HUES64 (cell line): ENCODE results near the gene CACNA2D3.

Source experiments
- H3K27ac ChIP-seq: 2 replicates; pipeline ENCODE4 v1.7.0; 2013; ENCODE audit warnings: low read depth, low read length, inconsistent platforms
- H3K27me3 ChIP-seq: 2 replicates; pipeline ENCODE4 v1.6.1; 2013; ENCODE audit warnings: mild to moderate bottlenecking, low read length; ENCODE audit not compliant: insufficient read depth
- H3K36me3 ChIP-seq: 2 replicates; pipeline ENCODE4 v1.6.1; 2013; ENCODE audit warnings: mild to moderate bottlenecking, low read length; ENCODE audit not compliant: insufficient read depth
- H3K4me1 ChIP-seq: 2 replicates; pipeline ENCODE4 v1.6.1; 2013; ENCODE audit warnings: mild to moderate bottlenecking, low read length, moderate library complexity; ENCODE audit not compliant: insufficient read depth
- H3K4me3 ChIP-seq: 2 replicates; pipeline ENCODE4 v1.5.1; 2013; ENCODE audit warnings: mild to moderate bottlenecking, low read length, moderate library complexity
- H3K9ac ChIP-seq: 2 replicates; pipeline ENCODE4 v1.6.1; 2013; ENCODE audit warnings: mild to moderate bottlenecking, low read depth, low read length
- H3K9me3 ChIP-seq: 2 replicates; pipeline ENCODE4 v1.6.1; 2013; ENCODE audit warnings: low read depth, low read length; ENCODE audit not compliant: insufficient read depth
- WGBS: fragments of 150-250, 120-280 bp; methylation state at CpG from one replicate; pipeline ENCODE4 v1.1.7; 2013; ENCODE audit warnings: missing lambda C conversion rate; 5-methylcytosine and 5-hydroxymethylcytosine counted together

The CACNA2D3 gene

DNA sequence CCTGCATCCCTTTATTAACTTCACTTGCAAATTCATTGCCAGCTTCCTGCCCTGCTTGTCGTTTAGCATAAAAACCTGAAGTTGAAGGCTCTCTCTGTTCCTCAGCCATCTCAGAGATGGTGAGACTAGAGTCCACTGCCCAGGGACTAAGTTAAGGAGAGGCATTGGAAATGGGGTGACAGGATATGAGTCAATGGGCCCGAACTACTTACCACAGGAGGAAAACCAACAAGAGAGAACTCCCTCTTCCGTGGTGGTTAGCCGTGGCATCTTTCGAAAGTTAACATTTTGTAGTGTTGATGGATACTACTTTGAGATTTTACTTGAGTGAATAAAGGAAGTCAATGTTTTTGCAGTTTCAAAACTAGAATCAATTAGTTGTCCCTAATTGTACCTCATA, 740.2 kb downstream of the CACNA2D3 start:
- no peaks in the 10 kb centered on the region for H3K27me3 ChIP-seq
- WGBS: 81% methylated on average over 5 of the region's 5 CpGs
- no peak overlapping the region for H3K4me3 ChIP-seq
- H3K9ac ChIP-seq: no peak overlapping the region
- H3K27ac ChIP-seq: no peak overlapping the region
- H3K4me1 ChIP-seq: peaks cover 22% of the 10 kb centered on the region
- H3K9me3 ChIP-seq: no peaks in the 10 kb centered on the region
- no peaks in the 10 kb centered on the region for H3K36me3 ChIP-seq

DNA sequence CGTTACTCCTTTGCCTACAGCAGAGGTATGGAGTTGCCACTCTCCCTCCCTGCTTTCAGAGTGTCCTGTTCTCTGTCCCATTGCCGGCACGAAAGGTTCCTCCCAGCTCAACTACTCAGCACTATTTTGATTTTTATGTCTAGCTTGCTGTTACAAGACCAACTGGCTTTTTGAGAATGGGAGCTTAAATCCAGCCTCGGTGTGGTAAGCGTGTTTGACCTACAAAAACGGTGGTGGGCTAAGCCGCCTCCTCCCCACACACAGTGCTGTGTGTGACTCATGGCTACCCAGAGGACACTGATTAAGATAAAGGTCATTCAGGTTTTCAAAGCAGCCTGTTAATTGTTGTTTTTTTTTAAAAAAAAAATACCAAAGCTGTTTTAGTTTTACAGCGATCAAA, 741.0 kb downstream of the CACNA2D3 start:
- Histone ChIP-seq H3K9ac (no peak overlapping the region), H3K27me3 (no peaks in the 10 kb centered on the region), H3K4me1 (peaks cover 14% of the 10 kb centered on the region), H3K4me3 (no peak overlapping the region), H3K27ac (no peak overlapping the region), H3K36me3 (no peaks in the 10 kb centered on the region), H3K9me3 (no peaks in the 10 kb centered on the region)
- 51% methylated on average over 7 of the region's 8 CpGs for WGBS

DNA sequence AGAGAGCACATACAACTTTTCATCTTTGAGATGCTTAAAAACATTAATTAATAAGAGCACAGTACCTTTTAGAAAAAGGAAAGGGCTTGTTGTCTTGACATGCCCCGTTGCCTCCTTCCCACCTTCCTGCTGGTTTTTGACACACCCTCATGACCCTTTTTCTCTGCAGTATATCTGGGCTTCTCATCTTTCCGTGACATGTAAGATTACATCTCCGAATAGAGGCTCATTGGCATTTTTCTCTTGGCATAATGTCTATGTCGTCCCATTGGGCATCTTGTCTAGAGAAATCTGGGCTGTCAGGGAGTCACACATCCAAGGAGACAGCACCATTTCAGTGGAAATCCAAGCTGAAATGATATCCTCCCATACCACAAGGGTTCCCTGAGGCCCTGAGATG, 741.4 kb downstream of the CACNA2D3 start:
- H3K9ac ChIP-seq: no peak overlapping the region
- 87% methylated on average over 4 of the region's 4 CpGs for WGBS
- no peaks in the 10 kb centered on the region for H3K36me3 ChIP-seq
- no peaks in the 10 kb centered on the region for H3K27me3 ChIP-seq
- peaks cover 11% of the 10 kb centered on the region for H3K4me1 ChIP-seq
- H3K4me3 ChIP-seq: no peak overlapping the region
- H3K27ac ChIP-seq: no peak overlapping the region
- no peaks in the 10 kb centered on the region for H3K9me3 ChIP-seq

DNA sequence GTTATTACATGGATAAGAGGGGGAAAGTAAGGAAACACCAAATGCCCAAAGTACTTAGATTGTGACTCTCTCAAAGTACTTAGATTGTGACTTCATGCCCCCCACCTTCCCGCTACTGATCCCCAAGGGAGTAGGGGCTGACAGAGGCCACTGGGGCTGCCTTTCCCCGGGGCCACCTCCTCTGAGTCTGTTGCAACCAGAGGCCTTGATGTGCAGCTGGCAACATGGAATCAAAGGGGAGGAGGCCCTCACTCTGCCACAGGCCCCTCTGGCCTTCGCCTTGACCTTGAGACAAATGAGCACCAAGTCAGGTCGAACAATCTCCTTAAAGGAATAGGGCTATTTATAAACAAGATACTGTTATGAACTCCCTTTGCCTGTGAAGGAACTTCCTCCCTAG, 743.0 kb downstream of the CACNA2D3 start:
- H3K27me3 ChIP-seq: no peaks in the 10 kb centered on the region
- no peak overlapping the region for H3K27ac ChIP-seq
- no peak overlapping the region for H3K9ac ChIP-seq
- no peaks in the 10 kb centered on the region for H3K9me3 ChIP-seq
- WGBS: 94% methylated on average over 4 of the region's 4 CpGs
- no peaks in the 10 kb centered on the region for H3K36me3 ChIP-seq
- peaks cover 11% of the 10 kb centered on the region for H3K4me1 ChIP-seq
- no peak overlapping the region for H3K4me3 ChIP-seq

DNA sequence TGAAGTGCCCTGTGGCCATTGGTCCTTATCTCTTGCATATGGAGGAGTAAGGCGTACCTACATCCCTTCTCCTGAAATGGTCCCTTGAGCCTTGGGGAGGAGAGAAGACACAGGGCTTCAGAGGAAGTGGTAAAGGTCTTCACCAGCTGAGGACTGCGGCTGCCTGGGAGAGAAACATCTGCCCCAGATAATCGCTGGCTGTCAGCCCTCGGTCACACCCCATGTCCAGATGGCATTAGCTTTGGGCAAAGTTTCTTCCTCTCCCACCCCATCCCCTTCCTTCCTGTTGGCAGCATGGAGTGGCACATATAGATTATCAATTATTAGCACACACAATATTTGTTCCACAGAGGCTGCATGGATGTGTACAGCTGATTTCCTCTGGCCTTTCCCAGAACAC, 743.9 kb downstream of the CACNA2D3 start:
- Histone ChIP-seq H3K4me3 (no peak overlapping the region), H3K9me3 (no peaks in the 10 kb centered on the region), H3K27ac (no peak overlapping the region), H3K9ac (no peak overlapping the region), H3K36me3 (no peaks in the 10 kb centered on the region), H3K4me1 (peaks cover 11% of the 10 kb centered on the region), H3K27me3 (no peaks in the 10 kb centered on the region)
- 96% methylated on average over 4 of the region's 4 CpGs for WGBS

DNA sequence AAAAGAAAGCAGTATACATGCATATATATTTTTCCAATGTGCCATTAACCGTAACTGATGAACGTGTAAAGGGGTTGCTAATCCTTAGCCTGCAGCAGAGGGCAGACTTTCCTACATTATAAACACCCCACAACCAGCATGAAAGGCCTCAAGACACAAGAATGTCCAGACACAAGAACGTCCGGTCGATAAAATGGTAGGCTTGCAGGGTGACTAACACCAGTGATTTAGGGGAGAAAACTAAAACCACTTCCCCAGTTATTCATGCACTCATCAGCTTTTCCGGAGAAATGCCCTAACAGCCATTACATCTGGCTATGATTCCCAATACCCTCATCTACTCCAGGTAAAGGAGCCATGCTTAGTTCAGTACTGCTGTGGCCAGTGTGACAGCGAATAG, 748.1 kb downstream of the CACNA2D3 start:
- Histone ChIP-seq H3K9ac (no peak overlapping the region), H3K27ac (no peak overlapping the region), H3K4me1 (peaks cover 12% of the 10 kb centered on the region; the same call in 1 of the 2 replicates), H3K36me3 (no peaks in the 10 kb centered on the region), H3K4me3 (no peak overlapping the region), H3K9me3 (no peaks in the 10 kb centered on the region), H3K27me3 (no peaks in the 10 kb centered on the region)
- WGBS: 79% methylated on average over 7 of the region's 7 CpGs

DNA sequence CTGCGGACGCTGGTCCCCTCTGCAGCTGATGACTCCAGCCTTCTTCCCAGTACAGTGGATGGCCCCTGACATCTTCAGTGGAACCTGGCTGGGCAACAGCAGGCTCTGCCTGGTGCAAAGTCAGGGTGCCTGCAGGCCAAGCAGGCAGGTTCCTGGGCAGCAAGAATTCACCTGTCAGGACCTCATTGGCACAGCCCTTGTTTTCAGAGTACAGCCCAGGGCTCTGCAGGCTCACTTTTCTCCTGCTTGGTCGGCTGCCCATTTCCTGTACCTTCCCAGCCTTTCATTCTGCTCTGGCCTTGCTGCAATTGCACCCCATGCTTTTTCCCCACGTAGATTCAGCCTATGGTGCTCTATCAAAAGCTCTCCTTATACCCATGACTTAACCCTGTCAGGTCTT, 749.5 kb downstream of the CACNA2D3 start:
- Histone ChIP-seq H3K9ac (no peak overlapping the region), H3K27ac (no peak overlapping the region), H3K4me1 (peaks cover 12% of the 10 kb centered on the region; the same call in 1 of the 2 replicates), H3K9me3 (no peaks in the 10 kb centered on the region), H3K27me3 (no peaks in the 10 kb centered on the region), H3K36me3 (no peaks in the 10 kb centered on the region), H3K4me3 (no peak overlapping the region)
- 94% methylated on average over 4 of the region's 4 CpGs for WGBS

DNA sequence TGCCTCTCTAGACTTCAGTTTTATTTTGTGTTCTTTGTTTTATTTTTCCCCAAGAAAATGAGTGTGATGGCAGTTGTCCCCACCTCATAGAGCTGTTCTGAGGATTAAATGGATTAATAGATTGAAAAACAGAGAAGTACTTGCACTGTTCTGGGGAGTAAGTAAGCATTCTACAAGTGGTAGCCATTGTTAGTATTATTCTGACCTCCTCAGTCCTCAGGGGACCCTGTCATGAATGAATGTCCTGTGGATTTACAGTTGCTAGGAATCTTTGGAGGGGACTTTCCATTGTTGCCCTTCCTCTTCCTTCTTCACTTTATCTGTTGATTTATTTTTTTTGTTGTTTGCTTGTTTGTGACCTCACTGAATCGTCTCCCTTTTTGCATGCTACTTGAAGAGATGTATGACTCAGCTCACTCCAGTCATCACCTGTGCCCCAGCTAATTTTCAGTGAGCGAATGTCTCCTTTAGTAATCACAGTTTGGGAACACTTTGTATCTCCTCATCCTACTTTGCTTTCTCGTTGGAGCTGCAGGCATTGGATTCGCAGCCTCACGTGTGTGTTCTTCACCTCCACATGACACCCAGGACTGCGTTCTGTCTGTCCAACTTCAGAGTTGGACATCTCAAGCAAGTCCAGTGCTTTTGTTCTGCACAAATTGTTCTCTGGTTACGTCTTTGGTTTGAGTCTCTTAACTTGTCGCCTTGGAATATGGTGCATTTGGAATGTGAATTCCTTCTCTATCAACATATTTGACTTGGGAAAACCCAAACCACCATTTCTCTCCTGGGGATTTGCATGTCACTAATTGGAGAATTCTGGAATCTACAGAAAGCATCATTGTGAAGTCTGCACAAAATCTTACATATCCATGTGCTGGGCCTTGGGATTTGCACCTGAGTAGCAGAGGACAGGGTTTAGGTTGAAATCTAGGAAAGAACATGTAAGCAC, 751.0 kb downstream of the CACNA2D3 start:
- peak overlapping the region; percentile 19; the same call in 1 of the 2 replicates for H3K27ac ChIP-seq
- H3K4me1 ChIP-seq: peaks cover 17% of the 10 kb centered on the region; the same call in 1 of the 2 replicates
- no peaks in the 10 kb centered on the region for H3K9me3 ChIP-seq
- H3K9ac ChIP-seq: no peak overlapping the region
- 78% methylated on average over 7 of the region's 8 CpGs for WGBS
- H3K36me3 ChIP-seq: no peaks in the 10 kb centered on the region
- H3K4me3 ChIP-seq: no peak overlapping the region
- H3K27me3 ChIP-seq: no peaks in the 10 kb centered on the region

DNA sequence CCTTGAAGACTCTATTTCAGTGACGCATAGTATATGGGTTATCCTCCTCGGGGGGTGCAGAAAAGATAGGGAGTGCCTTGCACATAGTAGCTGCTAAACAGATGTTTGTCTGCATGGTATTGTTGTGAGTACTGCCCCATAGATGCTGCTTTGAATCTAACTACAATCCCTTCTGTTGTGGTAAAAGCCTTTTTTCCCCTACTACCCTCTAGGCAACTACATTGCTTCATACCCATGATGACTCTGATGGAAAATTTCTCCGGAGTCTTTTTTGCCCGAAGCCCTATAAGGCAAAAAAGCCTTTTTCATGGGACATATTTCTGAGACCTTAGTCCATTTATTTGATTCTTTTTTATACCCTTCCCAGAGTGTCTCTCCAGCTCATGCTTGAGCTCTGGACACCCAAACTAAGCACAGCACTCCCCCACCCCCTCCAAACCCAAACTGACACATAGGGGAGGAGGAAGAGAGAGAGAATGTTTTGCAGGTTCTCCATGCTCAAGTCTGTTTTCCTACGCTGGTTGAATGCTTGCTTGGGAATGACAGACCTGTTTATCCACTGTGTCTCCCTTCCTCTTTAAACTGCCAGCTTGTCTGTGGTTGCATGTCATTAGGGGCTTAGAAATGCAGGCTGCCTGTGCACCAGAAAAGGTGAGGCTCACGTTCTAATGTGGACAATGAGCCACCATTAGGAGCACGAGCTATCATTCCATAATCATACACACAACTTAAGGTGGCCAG, 752.6 kb downstream of the CACNA2D3 start:
- Histone ChIP-seq H3K9me3 (no peaks in the 10 kb centered on the region), H3K4me1 (peaks cover 22% of the 10 kb centered on the region; the same call in 1 of the 2 replicates), H3K9ac (no peak overlapping the region), H3K36me3 (no peaks in the 10 kb centered on the region), H3K27me3 (no peaks in the 10 kb centered on the region), H3K27ac (no peak overlapping the region), H3K4me3 (no peak overlapping the region)
- 90% methylated on average over 7 of the region's 7 CpGs for WGBS

DNA sequence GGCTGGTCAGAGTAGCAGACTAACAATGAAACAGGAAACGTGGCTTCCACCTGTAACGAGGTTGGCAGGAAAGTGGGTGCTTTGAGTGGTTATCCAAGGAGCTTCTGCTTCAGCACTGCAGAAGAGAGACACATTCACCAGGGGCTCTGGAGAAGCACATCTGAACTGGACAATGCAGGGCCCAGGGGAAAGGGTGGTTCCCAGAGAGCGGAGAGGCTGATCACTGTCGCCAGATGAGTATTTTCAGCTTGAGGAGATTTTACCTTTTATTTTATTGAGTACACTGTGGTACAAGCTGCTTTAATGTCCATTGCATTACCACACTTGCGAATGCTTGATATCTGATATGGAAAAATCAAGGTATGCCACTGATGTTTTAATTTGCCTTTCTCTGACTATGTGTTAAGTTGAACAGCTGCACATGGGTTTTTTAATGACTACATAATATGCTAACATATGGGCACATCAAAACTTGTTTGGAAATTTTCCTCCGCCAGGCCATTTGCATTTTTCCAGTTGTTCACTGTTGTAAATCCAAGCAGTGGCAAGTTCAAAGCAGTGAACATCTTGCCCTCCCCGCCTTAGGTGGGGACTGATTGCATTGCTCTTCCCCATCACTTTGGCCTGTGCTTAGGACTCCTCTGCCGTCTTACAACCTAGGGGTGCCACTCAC, 753.4 kb downstream of the CACNA2D3 start:
- Histone ChIP-seq H3K9ac (no peak overlapping the region), H3K4me3 (no peak overlapping the region), H3K27ac (no peak overlapping the region), H3K4me1 (peaks cover 22% of the 10 kb centered on the region; the same call in 1 of the 2 replicates), H3K36me3 (no peaks in the 10 kb centered on the region), H3K27me3 (no peaks in the 10 kb centered on the region), H3K9me3 (no peaks in the 10 kb centered on the region)
- WGBS: 94% methylated on average over 8 of the region's 8 CpGs

DNA sequence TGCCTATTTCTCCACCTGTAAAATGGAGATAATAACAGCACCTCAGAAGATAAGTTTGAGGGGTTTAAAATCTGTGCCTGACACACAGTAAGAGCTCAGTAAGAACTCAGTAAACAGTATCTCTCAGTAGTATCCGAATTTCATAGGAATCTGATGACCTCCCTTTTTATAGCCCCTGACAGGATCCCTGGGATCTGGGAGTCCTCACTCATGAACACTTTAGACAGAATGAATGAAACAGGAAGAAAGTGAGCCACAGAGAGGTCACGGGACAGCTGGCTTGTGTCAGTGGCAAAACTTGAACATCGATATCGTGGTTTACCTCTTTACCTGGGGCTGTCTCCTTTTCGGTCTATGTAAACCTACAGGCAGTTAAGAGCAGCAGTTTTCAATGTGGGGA, 754.3 kb downstream of the CACNA2D3 start:
- WGBS: 93% methylated on average over 5 of the region's 5 CpGs
- no peak overlapping the region for H3K27ac ChIP-seq
- no peak overlapping the region for H3K9ac ChIP-seq
- H3K9me3 ChIP-seq: no peaks in the 10 kb centered on the region
- H3K4me1 ChIP-seq: peaks cover 22% of the 10 kb centered on the region; the same call in 1 of the 2 replicates
- no peaks in the 10 kb centered on the region for H3K27me3 ChIP-seq
- H3K4me3 ChIP-seq: no peak overlapping the region
- H3K36me3 ChIP-seq: no peaks in the 10 kb centered on the region
